SU-DHL-6 (cell line): ENCODE measurements around the gene ETFB.

Experiments used
- CTCF ChIP-seq: fragments of 200-600 bp; sonication (generic); IDR thresholded peaks from one replicate; pipeline ENCODE4 v1.5.1; 2017; ENCODE audit warnings: antibody characterized with exemption, mild to moderate bottlenecking, low read length, moderate library complexity; ENCODE audit not compliant: insufficient read depth, poor library complexity, severe bottlenecking
- EZH2phosphoT487 ChIP-seq: fragments of 200-600 bp; sonication (generic), shearing (Covaris generic); conservative IDR thresholded peaks from 2 replicates; pipeline ENCODE4 v1.6.1; 2018; ENCODE audit warnings: mild to moderate bottlenecking, antibody characterized with exemption, low read length, moderate library complexity, mixed read lengths

GRCh38 chr19:51339313-51339686 is 26.9 kb downstream of the ETFB start:
- no peak for TF ChIP-seq CTCF
- TF ChIP-seq EZH2phosphoT487, result no peak
